Parathyroid adenoma (tissue), 2 donors: ENCODE measurements around the gene SCGB1A1.

ENCODE experiments used
- H2AFZ ChIP-seq: fragments of 300-600 bp; sonication (generic); one replicate; pipeline ENCODE4 v1.7.0; 2017; ENCODE audit warnings: antibody characterized with exemption, mild to moderate bottlenecking
- H3K27ac ChIP-seq: fragments of 300-600 bp; sonication (generic); one replicate; pipeline ENCODE4 v1.7.0; 2017
- H3K27me3 ChIP-seq: fragments of 300-600 bp; sonication (generic); one replicate; pipeline ENCODE4 v1.7.0; 2017; ENCODE audit warnings: low read length; ENCODE audit not compliant: control insufficient read depth, insufficient read depth
- H3K36me3 ChIP-seq: fragments of 300-600 bp; sonication (generic); one replicate; pipeline ENCODE4 v1.7.0; 2017; ENCODE audit warnings: low read length; ENCODE audit not compliant: control insufficient read depth, insufficient read depth
- H3K4me1 ChIP-seq: fragments of 300-600 bp; sonication (generic); one replicate; pipeline ENCODE4 v1.7.0; 2017; ENCODE audit warnings: control low read depth
- H3K4me2 ChIP-seq: fragments of 300-600 bp; sonication (generic); one replicate; pipeline ENCODE4 v1.7.0; 2017; ENCODE audit warnings: low read length
- H3K4me3 ChIP-seq: fragments of 300-600 bp; sonication (generic); one replicate; pipeline ENCODE4 v1.7.0; 2017; ENCODE audit warnings: low read depth, low read length
- H3K79me2 ChIP-seq: fragments of 300-600 bp; sonication (generic); one replicate; pipeline ENCODE4 v1.7.0; 2017; ENCODE audit warnings: control low read depth
- H3K9ac ChIP-seq: fragments of 300-600 bp; sonication (generic); one replicate; pipeline ENCODE4 v1.7.0; 2017; ENCODE audit warnings: mild to moderate bottlenecking
- H3K9me3 ChIP-seq: fragments of 300-600 bp; sonication (generic); one replicate; pipeline ENCODE4 v1.7.0; 2017; ENCODE audit warnings: low read length; ENCODE audit not compliant: control insufficient read depth
- CTCF ChIP-seq: fragments of 300-600 bp; sonication (generic); IDR thresholded peaks from one replicate; pipeline ENCODE4 v1.7.0; 2017; ENCODE audit warnings: antibody characterized with exemption, mild to moderate bottlenecking
- donor health status: primary hyperparathyroidism.

The SCGB1A1 gene

GRCh38 chr11:62387381-62387780 lies 31.5 kb upstream of the SCGB1A1 start:
- Histone ChIP-seq H3K9ac (no peak overlapping the region), H3K9me3 (no peaks in the 10 kb centered on the region)
- TF ChIP-seq CTCF: no peak

GRCh38 chr11:62388999-62389398 lies 29.8 kb upstream of the SCGB1A1 start:
- H3K4me2 ChIP-seq: no peak overlapping the region
- no peaks in the 10 kb centered on the region for H3K27me3 ChIP-seq
- no peaks in the 10 kb centered on the region for H3K36me3 ChIP-seq
- H2AFZ ChIP-seq: no peak overlapping the region
- H3K9me3 ChIP-seq: no peaks in the 10 kb centered on the region
- no peak overlapping the region for H3K27ac ChIP-seq
- H3K79me2 ChIP-seq: no peaks in the 10 kb centered on the region
- no peak overlapping the region for H3K9ac ChIP-seq
- H3K4me3 ChIP-seq: no peak overlapping the region
- H3K4me1 ChIP-seq: no peaks in the 10 kb centered on the region
- no peak for TF ChIP-seq CTCF

More at GRCh38 chr11:62387381-62387780, 31.5 kb upstream of the SCGB1A1 start:
- Histone ChIP-seq H3K27ac (no peak overlapping the region), H3K27me3 (no peaks in the 10 kb centered on the region), H3K4me1 (no peaks in the 10 kb centered on the region), H2AFZ (no peak overlapping the region), H3K36me3 (no peaks in the 10 kb centered on the region), H3K4me2 (no peak overlapping the region), H3K4me3 (no peak overlapping the region), H3K79me2 (no peaks in the 10 kb centered on the region)

- Histone ChIP-seq H3K9me3 (no peaks in the 10 kb centered on the region), H3K9ac (no peak overlapping the region), H3K4me1 (peaks cover 2% of the 10 kb centered on the region), H3K4me3 (no peak overlapping the region), H3K36me3 (no peaks in the 10 kb centered on the region), H3K27ac (no peak overlapping the region), H3K4me2 (no peak overlapping the region), H2AFZ (no peak overlapping the region), H3K79me2 (no peaks in the 10 kb centered on the region), H3K27me3 (no peaks in the 10 kb centered on the region)
- no peak for TF ChIP-seq CTCF
Observed at GRCh38 chr11:62390237-62390636, 28.6 kb upstream of the SCGB1A1 start.

GRCh38 chr11:62390722-62391121 lies 28.1 kb upstream of the SCGB1A1 start:
- Histone ChIP-seq H3K9ac (no peak overlapping the region), H3K79me2 (no peaks in the 10 kb centered on the region), H3K4me1 (peaks cover 3% of the 10 kb centered on the region), H2AFZ (no peak overlapping the region), H3K27ac (no peak overlapping the region), H3K27me3 (no peaks in the 10 kb centered on the region), H3K4me3 (no peak overlapping the region), H3K4me2 (no peak overlapping the region), H3K9me3 (no peaks in the 10 kb centered on the region), H3K36me3 (no peaks in the 10 kb centered on the region)
- no peak for TF ChIP-seq CTCF

GRCh38 chr11:62391642-62392425 lies 27.0 kb upstream of the SCGB1A1 start:
- H3K36me3 ChIP-seq: no peaks in the 10 kb centered on the region
- H3K9me3 ChIP-seq: no peaks in the 10 kb centered on the region
- no peak overlapping the region for H3K9ac ChIP-seq
- no peak overlapping the region for H3K4me2 ChIP-seq
- H3K27me3 ChIP-seq: no peaks in the 10 kb centered on the region
- no peak overlapping the region for H3K27ac ChIP-seq
- H2AFZ ChIP-seq: no peak overlapping the region
- H3K79me2 ChIP-seq: no peaks in the 10 kb centered on the region
- TF ChIP-seq CTCF: no peak
- H3K4me1 ChIP-seq: peaks cover 3% of the 10 kb centered on the region
- H3K4me3 ChIP-seq: no peak overlapping the region
